Measurements from ENCODE around the gene AGTRAP.

Gene AGTRAP

GRCh38 chr1:11731691-11732283, 4.1 kb upstream of the AGTRAP start:
- H3K27ac ChIP-seq: peak overlapping the region; percentile 73
- POLR2A ChIA-PET (ENCODE audit: low non-redundant PET): interaction anchor here (0.6 to 0.7 kb wide), 2 partner anchors 76 to 130 kb away, joined by 3 to 6 read pairs; no protein-coding TSS in a partner anchor
- TF ChIP-seq, protein P1, sequence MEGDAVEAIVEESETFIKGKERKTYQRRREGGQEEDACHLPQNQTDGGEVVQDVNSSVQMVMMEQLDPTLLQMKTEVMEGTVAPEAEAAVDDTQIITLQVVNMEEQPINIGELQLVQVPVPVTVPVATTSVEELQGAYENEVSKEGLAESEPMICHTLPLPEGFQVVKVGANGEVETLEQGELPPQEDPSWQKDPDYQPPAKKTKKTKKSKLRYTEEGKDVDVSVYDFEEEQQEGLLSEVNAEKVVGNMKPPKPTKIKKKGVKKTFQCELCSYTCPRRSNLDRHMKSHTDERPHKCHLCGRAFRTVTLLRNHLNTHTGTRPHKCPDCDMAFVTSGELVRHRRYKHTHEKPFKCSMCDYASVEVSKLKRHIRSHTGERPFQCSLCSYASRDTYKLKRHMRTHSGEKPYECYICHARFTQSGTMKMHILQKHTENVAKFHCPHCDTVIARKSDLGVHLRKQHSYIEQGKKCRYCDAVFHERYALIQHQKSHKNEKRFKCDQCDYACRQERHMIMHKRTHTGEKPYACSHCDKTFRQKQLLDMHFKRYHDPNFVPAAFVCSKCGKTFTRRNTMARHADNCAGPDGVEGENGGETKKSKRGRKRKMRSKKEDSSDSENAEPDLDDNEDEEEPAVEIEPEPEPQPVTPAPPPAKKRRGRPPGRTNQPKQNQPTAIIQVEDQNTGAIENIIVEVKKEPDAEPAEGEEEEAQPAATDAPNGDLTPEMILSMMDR (conservative IDR thresholded peaks at IDR 0.05; ENCODE audit: low read depth): no peak
- CTCF ChIA-PET: no interaction called here
- DNase-seq (ENCODE audit: low spot score): no peak

GRCh38 chr1:11733306-11733705, 2.6 kb upstream of the AGTRAP start:
- ChIA-PET CTCF (interaction anchor here (0.6 kb wide), 2 partner anchors 10 to 351 kb away, joined by 3 read pairs; no protein-coding TSS in a partner anchor), POLR2A (ENCODE audit: low non-redundant PET) (no interaction called here)
- no peak overlapping the region for H3K27ac ChIP-seq
- DNase-seq (ENCODE audit: low spot score): no peak
- TF ChIP-seq, protein P1 (conservative IDR thresholded peaks at IDR 0.05; ENCODE audit: low read depth): no peak

DNA sequence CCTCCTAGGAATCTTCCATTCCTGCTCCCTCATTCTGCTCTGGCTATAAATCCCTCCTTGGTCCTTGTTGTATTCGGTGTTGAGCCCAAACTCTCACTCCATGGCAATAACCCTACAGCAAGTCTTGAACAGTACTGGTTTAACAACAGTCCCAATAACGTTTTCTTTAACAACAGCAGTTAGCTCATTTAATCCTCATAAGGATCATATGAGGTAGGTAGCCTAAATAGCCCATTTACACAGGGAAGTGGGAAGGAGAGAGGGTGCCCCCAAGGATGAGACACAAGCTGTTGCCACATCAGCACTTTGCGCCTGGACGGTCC, 444 bp upstream of the AGTRAP start:
- no peak for DNase-seq (ENCODE audit: low spot score)
- peak overlapping the region; percentile 98 for H3K27ac ChIP-seq
- TF ChIP-seq, protein P1 (conservative IDR thresholded peaks at IDR 0.05; ENCODE audit: low read depth): no peak
- CTCF ChIA-PET: interaction anchor here (0.6 to 0.9 kb wide), 3 partner anchors 15 to 93 kb away, joined by 3 to 5 read pairs (median 5); no protein-coding TSS in a partner anchor
- POLR2A ChIA-PET (ENCODE audit: low non-redundant PET): interaction anchor here (0.6 kb wide), 1 partner anchor 186 kb away, joined by 4 read pairs; no protein-coding TSS in a partner anchor

GRCh38 chr1:11736746-11737639, 1.1 kb downstream of the AGTRAP start:
- peak; percentile 87 for DNase-seq (ENCODE audit: low spot score)
- peak overlapping the region; percentile 98 for H3K27ac ChIP-seq
- POLR2A ChIA-PET (ENCODE audit: low non-redundant PET): interaction anchor here (0.5 kb wide), 1 partner anchor 19 kb away, joined by 3 read pairs; no protein-coding TSS in a partner anchor
- CTCF ChIA-PET: interaction anchor here (0.5 kb wide), 1 partner anchor 60 kb away, joined by 6 read pairs; no protein-coding TSS in a partner anchor
- TF ChIP-seq, protein P1 (conservative IDR thresholded peaks at IDR 0.05; ENCODE audit: low read depth): no peak

- no peak for DNase-seq (ENCODE audit: low spot score)
- TF ChIP-seq, protein P1 (conservative IDR thresholded peaks at IDR 0.05; ENCODE audit: low read depth): no peak
- ChIA-PET POLR2A (ENCODE audit: low non-redundant PET) (no interaction called here), CTCF (interaction anchor here (0.7 kb wide), 1 partner anchor 68 kb away, joined by 6 read pairs; no protein-coding TSS in a partner anchor)
- H3K27ac ChIP-seq: peak overlapping the region; percentile 98
Observed at GRCh38 chr1:11738096-11738495, 2.2 kb downstream of the AGTRAP start.

GRCh38 chr1:11738783-11739182, 2.8 kb downstream of the AGTRAP start:
- no peak for DNase-seq (ENCODE audit: low spot score)
- ChIA-PET POLR2A (ENCODE audit: low non-redundant PET) (no interaction called here), CTCF (no interaction called here)
- H3K27ac ChIP-seq: peak overlapping the region; percentile 98
- TF ChIP-seq, protein P1 (conservative IDR thresholded peaks at IDR 0.05; ENCODE audit: low read depth): no peak

Measured in RWPE1 (cell line).